Loucy (cell line): ENCODE results near the gene SNX25.

Source experiments
- H2AFZ ChIP-seq: fragments of 200-600 bp; sonication (generic); 2 replicates; pipeline ENCODE4 v1.6.0; 2016; ENCODE audit warnings: antibody characterized with exemption, mild to moderate bottlenecking, low read length, moderate library complexity
- H3F3A ChIP-seq: fragments of 200-600 bp; 2 replicates; pipeline ENCODE4 v1.6.0; 2016; ENCODE audit warnings: antibody characterized with exemption, low read depth, mild to moderate bottlenecking
- H3K27me3 ChIP-seq: fragments of 200-600 bp; sonication (generic); 2 replicates; pipeline ENCODE4 v1.6.1; 2014; ENCODE audit warnings: low read length, mild to moderate bottlenecking; ENCODE audit not compliant: insufficient read depth, poor library complexity, severe bottlenecking
- H3K36me3 ChIP-seq: fragments of 200-600 bp; sonication (generic); 2 replicates; pipeline ENCODE4 v1.6.1; 2016; ENCODE audit warnings: low read length; ENCODE audit not compliant: insufficient read depth
- H3K4me1 ChIP-seq: fragments of 200-600 bp; sonication (generic); 2 replicates; pipeline ENCODE4 v1.5.1; 2014; ENCODE audit warnings: low read length, mild to moderate bottlenecking; ENCODE audit not compliant: insufficient read depth, poor library complexity, severe bottlenecking
- H3K4me2 ChIP-seq: fragments of 200-600 bp; sonication (generic); 2 replicates; pipeline ENCODE4 v1.6.0; 2014; ENCODE audit warnings: antibody characterized with exemption, low read length, low read depth, mild to moderate bottlenecking; ENCODE audit not compliant: poor library complexity, severe bottlenecking
- H3K4me3 ChIP-seq: fragments of 200-600 bp; sonication (generic); 2 replicates; pipeline ENCODE4 v1.5.1; 2014; ENCODE audit warnings: low read length, mild to moderate bottlenecking, mixed read lengths; ENCODE audit not compliant: poor library complexity, severe bottlenecking
- H3K79me2 ChIP-seq: fragments of 200-600 bp; sonication (generic); 2 replicates; pipeline ENCODE4 v1.6.1; 2014; ENCODE audit warnings: low read length; ENCODE audit not compliant: insufficient read depth
- H3K9ac ChIP-seq: fragments of 200-600 bp; sonication (generic); 2 replicates; pipeline ENCODE4 v1.6.0; 2014; ENCODE audit warnings: mild to moderate bottlenecking, low read depth, low read length, moderate library complexity; ENCODE audit not compliant: poor library complexity, severe bottlenecking
- H3K9me2 ChIP-seq: fragments of 200-600 bp; sonication (generic); replicated peaks from 2 replicates; pipeline ENCODE4 v1.6.1; 2016; ENCODE audit warnings: low read depth, low read length, mixed read lengths
- H3K9me3 ChIP-seq: fragments of 200-600 bp; sonication (generic); 2 replicates; pipeline ENCODE4 v1.6.1; 2014; ENCODE audit warnings: mild to moderate bottlenecking, antibody characterized with exemption, low read length, low read depth; ENCODE audit not compliant: insufficient read depth
- H4K20me1 ChIP-seq: fragments of 200-600 bp; sonication (generic); 2 replicates; pipeline ENCODE4 v1.6.0; 2014; ENCODE audit warnings: antibody characterized with exemption, low read length, mild to moderate bottlenecking; ENCODE audit not compliant: insufficient read depth, poor library complexity, severe bottlenecking
- EZH2phosphoT487 ChIP-seq: fragments of 200-600 bp; IDR thresholded peaks from 2 replicates; pipeline ENCODE4 v1.6.1; 2018; ENCODE audit warnings: antibody characterized with exemption, mild to moderate bottlenecking, moderate library complexity, borderline replicate concordance
- TF ChIP-seq, protein P1 (sequence below): fragments of 200-600 bp; sonication (generic); conservative IDR thresholded peaks from 2 replicates; pipeline ENCODE4 v1.5.1; 2014; ENCODE audit warnings: mild to moderate bottlenecking, antibody characterized with exemption, low read length

Gene SNX25

DNA sequence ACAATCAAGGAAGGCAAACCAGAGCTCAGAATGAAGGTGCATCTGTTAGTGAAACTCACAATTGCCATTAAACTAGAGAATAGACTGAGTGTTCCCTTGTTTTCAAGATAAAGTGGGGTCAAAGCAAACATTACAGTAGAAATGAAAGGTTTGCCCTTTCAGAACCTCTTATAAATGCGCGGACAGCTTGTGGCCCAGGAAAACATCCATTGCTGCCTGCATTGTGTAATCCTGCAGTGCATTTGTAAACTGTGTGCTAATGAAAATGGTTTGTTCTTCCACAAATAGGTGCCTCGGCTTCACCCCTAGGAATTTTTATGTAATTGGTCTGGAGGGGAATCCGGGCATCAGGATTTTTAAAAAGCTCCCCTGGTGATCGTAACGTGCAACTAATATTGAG is 62.8 kb downstream of the SNX25 start:
- Histone ChIP-seq H3K36me3 (no peaks in the 10 kb centered on the region), H3K9me3 (no peaks in the 10 kb centered on the region), H3K4me3 (no peak overlapping the region), H3K4me2 (no peak overlapping the region), H4K20me1 (no peaks in the 10 kb centered on the region), H3K9me2 (no peaks in the 10 kb centered on the region), H3K27me3 (peaks cover 49% of the 10 kb centered on the region), H3K4me1 (no peaks in the 10 kb centered on the region), H3F3A (no peaks in the 10 kb centered on the region), H2AFZ (no peak overlapping the region), H3K79me2 (no peaks in the 10 kb centered on the region), H3K9ac (no peak overlapping the region)
- TF ChIP-seq, protein P1, sequence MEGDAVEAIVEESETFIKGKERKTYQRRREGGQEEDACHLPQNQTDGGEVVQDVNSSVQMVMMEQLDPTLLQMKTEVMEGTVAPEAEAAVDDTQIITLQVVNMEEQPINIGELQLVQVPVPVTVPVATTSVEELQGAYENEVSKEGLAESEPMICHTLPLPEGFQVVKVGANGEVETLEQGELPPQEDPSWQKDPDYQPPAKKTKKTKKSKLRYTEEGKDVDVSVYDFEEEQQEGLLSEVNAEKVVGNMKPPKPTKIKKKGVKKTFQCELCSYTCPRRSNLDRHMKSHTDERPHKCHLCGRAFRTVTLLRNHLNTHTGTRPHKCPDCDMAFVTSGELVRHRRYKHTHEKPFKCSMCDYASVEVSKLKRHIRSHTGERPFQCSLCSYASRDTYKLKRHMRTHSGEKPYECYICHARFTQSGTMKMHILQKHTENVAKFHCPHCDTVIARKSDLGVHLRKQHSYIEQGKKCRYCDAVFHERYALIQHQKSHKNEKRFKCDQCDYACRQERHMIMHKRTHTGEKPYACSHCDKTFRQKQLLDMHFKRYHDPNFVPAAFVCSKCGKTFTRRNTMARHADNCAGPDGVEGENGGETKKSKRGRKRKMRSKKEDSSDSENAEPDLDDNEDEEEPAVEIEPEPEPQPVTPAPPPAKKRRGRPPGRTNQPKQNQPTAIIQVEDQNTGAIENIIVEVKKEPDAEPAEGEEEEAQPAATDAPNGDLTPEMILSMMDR, result no peak
- TF ChIP-seq EZH2phosphoT487, result no peak

GRCh38 chr4:185275501-185275900 is 66.1 kb downstream of the SNX25 start:
- H3K4me1 ChIP-seq, result no peaks in the 10 kb centered on the region
- H3F3A ChIP-seq, result no peaks in the 10 kb centered on the region
- TF ChIP-seq, protein P1, result no peak
- no peak for TF ChIP-seq EZH2phosphoT487
- H3K79me2 ChIP-seq, result no peaks in the 10 kb centered on the region
- H3K9me3 ChIP-seq, result no peaks in the 10 kb centered on the region
- H3K9ac ChIP-seq, result no peak overlapping the region
- H3K4me3 ChIP-seq, result no peak overlapping the region
- H3K27me3 ChIP-seq, result peaks cover 27% of the 10 kb centered on the region
- no peaks in the 10 kb centered on the region for H3K9me2 ChIP-seq
- H4K20me1 ChIP-seq, result no peaks in the 10 kb centered on the region
- H2AFZ ChIP-seq, result no peak overlapping the region
- no peaks in the 10 kb centered on the region for H3K36me3 ChIP-seq
- no peak overlapping the region for H3K4me2 ChIP-seq

GRCh38 chr4:185276036-185276435 is 66.6 kb downstream of the SNX25 start:
- Histone ChIP-seq H3K4me2 (no peak overlapping the region), H4K20me1 (no peaks in the 10 kb centered on the region), H3K9me3 (no peaks in the 10 kb centered on the region), H3K79me2 (no peaks in the 10 kb centered on the region), H3K9me2 (no peaks in the 10 kb centered on the region), H3K9ac (no peak overlapping the region), H3K27me3 (peaks cover 27% of the 10 kb centered on the region), H3F3A (no peaks in the 10 kb centered on the region), H3K36me3 (no peaks in the 10 kb centered on the region), H3K4me3 (no peak overlapping the region), H3K4me1 (no peaks in the 10 kb centered on the region), H2AFZ (no peak overlapping the region)
- no peak for TF ChIP-seq EZH2phosphoT487
- TF ChIP-seq, protein P1, result no peak
